Trophoblast cell (in vitro differentiated cells and primary cell): ENCODE data around the gene ATP5PF.

ENCODE experiments used
- DNase-seq, 2 donors: peaks; one replicate each; pipeline ENCODE4 v3.0.0-alpha.2; 2016
- H2AFZ ChIP-seq: 2 replicates; pipeline ENCODE4 v1.6.1; 2013; ENCODE audit warnings: low read length, moderate library complexity, mild to moderate bottlenecking; ENCODE audit not compliant: insufficient read depth, poor library complexity
- H2AK5ac ChIP-seq: 2 replicates; pipeline ENCODE4 v1.6.1; 2013; ENCODE audit warnings: mild to moderate bottlenecking, low read length
- H2BK120ac ChIP-seq: 2 replicates; pipeline ENCODE4 v1.6.1; 2013; ENCODE audit warnings: low read length, mild to moderate bottlenecking, moderate library complexity; ENCODE audit not compliant: insufficient read depth, poor library complexity
- H2BK12ac ChIP-seq: 2 replicates; pipeline ENCODE4 v1.6.1; 2013; ENCODE audit warnings: mild to moderate bottlenecking, low read length, moderate library complexity
- H2BK5ac ChIP-seq: 2 replicates; pipeline ENCODE4 v1.6.1; 2013; ENCODE audit warnings: low read length, low read depth, moderate library complexity, mild to moderate bottlenecking; ENCODE audit not compliant: poor library complexity
- H3K14ac ChIP-seq: 2 replicates; pipeline ENCODE4 v1.6.1; 2013; ENCODE audit warnings: mild to moderate bottlenecking, low read length
- H3K18ac ChIP-seq: 2 replicates; pipeline ENCODE4 v1.6.1; 2013; ENCODE audit warnings: mild to moderate bottlenecking, low read length
- H3K23ac ChIP-seq: 2 replicates; pipeline ENCODE4 v1.6.1; 2013; ENCODE audit warnings: low read length
- H3K27ac ChIP-seq: 2 replicates; pipeline ENCODE4 v1.5.1; 2013; ENCODE audit warnings: low read depth, mild to moderate bottlenecking, inconsistent platforms, low read length, moderate library complexity
- H3K27me3 ChIP-seq: 2 replicates; pipeline ENCODE4 v1.6.1; 2013; ENCODE audit warnings: inconsistent platforms, mild to moderate bottlenecking, low read length, moderate library complexity; ENCODE audit not compliant: insufficient read depth
- H3K36me3 ChIP-seq, 2 experiments: 1 replicate in 1 of 2; 2 replicates in 1 of 2; pipeline ENCODE4 v1.6.1; 2013; ENCODE audit warnings: low read length in 2 of 2, mild to moderate bottlenecking in 2 of 2, moderate library complexity in 1 of 2; ENCODE audit not compliant: insufficient read depth in 2 of 2, control insufficient read depth in 1 of 2
- H3K4ac ChIP-seq: 2 replicates; pipeline ENCODE4 v1.6.1; 2013; ENCODE audit warnings: low read depth, mild to moderate bottlenecking, low read length, moderate library complexity
- H3K4me1 ChIP-seq, 2 experiments: 1 replicate in 1 of 2; 2 replicates in 1 of 2; pipeline ENCODE4 v1.6.1; 2013; ENCODE audit warnings: low read length in 2 of 2, mild to moderate bottlenecking in 2 of 2, moderate library complexity in 1 of 2; ENCODE audit not compliant: insufficient read depth in 2 of 2, control insufficient read depth in 1 of 2
- H3K4me2 ChIP-seq: 2 replicates; pipeline ENCODE4 v1.6.1; 2013; ENCODE audit warnings: inconsistent platforms, mild to moderate bottlenecking, low read length, moderate library complexity
- H3K4me3 ChIP-seq: 2 replicates; pipeline ENCODE4 v1.5.1; 2013; ENCODE audit warnings: mild to moderate bottlenecking, low read depth, low read length, inconsistent platforms
- H3K79me1 ChIP-seq: one replicate; pipeline ENCODE4 v1.6.1; 2013; ENCODE audit warnings: low read length
- H3K79me2 ChIP-seq: 2 replicates; pipeline ENCODE4 v1.6.1; 2013; ENCODE audit warnings: low read length, mild to moderate bottlenecking; ENCODE audit not compliant: control insufficient read depth, insufficient read depth, poor library complexity
- H3K9ac ChIP-seq: 2 replicates; pipeline ENCODE4 v1.6.1; 2013; ENCODE audit warnings: mild to moderate bottlenecking, low read length
- H3K9me3 ChIP-seq: 2 replicates; pipeline ENCODE4 v1.6.1; 2013; ENCODE audit warnings: low read depth, mild to moderate bottlenecking, control low read depth, inconsistent platforms, low read length; ENCODE audit not compliant: insufficient read depth
- H4K12ac ChIP-seq: 2 replicates; pipeline ENCODE4 v1.6.1; 2013; ENCODE audit warnings: low read depth, mild to moderate bottlenecking, low read length, moderate library complexity
- H4K8ac ChIP-seq: 2 replicates; pipeline ENCODE4 v1.6.1; 2013; ENCODE audit warnings: low read depth, mild to moderate bottlenecking, low read length, moderate library complexity
- H4K91ac ChIP-seq: one replicate; pipeline ENCODE4 v1.6.1; 2013; ENCODE audit warnings: low read depth, mild to moderate bottlenecking, low read length, moderate library complexity
- WGBS: extraction: QIAGEN DNeasy Blood & Tissue Kit; methylation state at CpG from one replicate; pipeline ENCODE4 v1.1.7; 2013; ENCODE audit warnings: missing lambda C conversion rate; ENCODE audit not compliant: insufficient read length, insufficient coverage; ENCODE audit errors: extremely low coverage; 5-methylcytosine and 5-hydroxymethylcytosine counted together

ATP5PF gene

GRCh38 chr21:25710550-25710949 lies 24.2 kb downstream of the ATP5PF start:
- no CpG with 5 or more reads among the region's 5 CpGs for WGBS
- Histone ChIP-seq H3K4me2 (no peak overlapping the region), H3K18ac (no peak overlapping the region)

GRCh38 chr21:25709684-25710265 lies 24.9 kb downstream of the ATP5PF start:
- no peak overlapping the region for H4K91ac ChIP-seq
- no peak for DNase-seq
- H4K8ac ChIP-seq: no peak overlapping the region
- no peak overlapping the region for H2AK5ac ChIP-seq
- H2BK120ac ChIP-seq: no peak overlapping the region
- H3K4me3 ChIP-seq: no peak overlapping the region
- H3K23ac ChIP-seq: no peak overlapping the region
- no peak overlapping the region for H2AFZ ChIP-seq
- H3K27ac ChIP-seq: no peak overlapping the region
- H3K9me3 ChIP-seq: no peaks in the 10 kb centered on the region
- H3K4me2 ChIP-seq: no peak overlapping the region
- no CpG with 5 or more reads among the region's 5 CpGs for WGBS
- no peak overlapping the region for H2BK5ac ChIP-seq
- no peak overlapping the region for H3K14ac ChIP-seq
- no peaks in the 10 kb centered on the region for H3K27me3 ChIP-seq
- no peak overlapping the region for H3K4ac ChIP-seq
- H4K12ac ChIP-seq: no peak overlapping the region
- no peaks in the 10 kb centered on the region for H3K36me3 ChIP-seq
- no peak overlapping the region for H2BK12ac ChIP-seq
- H3K79me1 ChIP-seq: no peaks in the 10 kb centered on the region
- H3K79me2 ChIP-seq: no peaks in the 10 kb centered on the region
- H3K9ac ChIP-seq: no peak overlapping the region
- no peak overlapping the region for H3K18ac ChIP-seq
- H3K4me1 ChIP-seq: no peaks in the 10 kb centered on the region

More at GRCh38 chr21:25710550-25710949, 24.2 kb downstream of the ATP5PF start:
- Histone ChIP-seq H3K27ac (no peak overlapping the region), H3K4ac (no peak overlapping the region), H3K79me1 (no peaks in the 10 kb centered on the region), H3K9me3 (no peaks in the 10 kb centered on the region), H3K36me3 (no peaks in the 10 kb centered on the region), H3K9ac (no peak overlapping the region), H2BK12ac (no peak overlapping the region), H3K23ac (no peak overlapping the region), H3K4me1 (no peaks in the 10 kb centered on the region), H4K12ac (no peak overlapping the region), H3K14ac (no peak overlapping the region), H3K27me3 (no peaks in the 10 kb centered on the region), H2BK5ac (no peak overlapping the region), H2AFZ (no peak overlapping the region), H3K4me3 (no peak overlapping the region), H4K8ac (no peak overlapping the region), H2BK120ac (no peak overlapping the region), H2AK5ac (no peak overlapping the region), H4K91ac (no peak overlapping the region), H3K79me2 (no peaks in the 10 kb centered on the region)
- no peak for DNase-seq

DNA sequence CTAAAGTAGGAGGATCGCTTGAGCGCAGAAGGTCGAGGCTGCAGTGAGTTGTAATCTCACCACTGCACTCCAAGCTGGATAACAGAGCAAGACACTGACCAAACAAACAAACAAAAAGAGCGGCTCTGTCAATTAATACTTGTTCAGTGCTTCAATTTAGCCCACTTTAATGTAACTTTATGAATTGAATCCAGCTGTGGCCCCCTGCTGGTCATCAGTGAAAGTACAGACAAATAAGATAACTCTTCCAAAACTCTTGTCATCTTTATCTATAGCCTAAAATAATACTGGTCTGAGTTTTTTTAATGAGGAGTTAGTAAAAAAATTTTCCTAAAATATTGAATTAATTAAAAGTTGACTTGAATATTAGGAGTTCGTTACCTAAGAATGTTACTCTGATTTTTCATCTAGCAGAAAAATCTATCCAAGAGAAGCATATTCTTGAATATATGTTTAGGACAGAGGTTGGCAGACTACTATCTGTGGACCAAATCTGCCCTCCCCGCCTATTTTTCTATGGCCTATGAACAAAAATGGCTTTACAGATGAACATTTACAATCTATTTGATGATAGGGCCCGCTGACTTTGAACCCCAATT lies 26.1 kb downstream of the ATP5PF start:
- Histone ChIP-seq H4K8ac (no peak overlapping the region), H4K12ac (no peak overlapping the region), H3K9ac (no peak overlapping the region), H3K18ac (no peak overlapping the region), H3K4me3 (no peak overlapping the region), H3K4me1 (no peaks in the 10 kb centered on the region), H3K79me2 (no peaks in the 10 kb centered on the region), H2BK12ac (no peak overlapping the region), H3K79me1 (no peaks in the 10 kb centered on the region), H2BK5ac (no peak overlapping the region), H3K27me3 (no peaks in the 10 kb centered on the region), H3K36me3 (no peaks in the 10 kb centered on the region), H2BK120ac (no peak overlapping the region), H3K23ac (no peak overlapping the region), H4K91ac (no peak overlapping the region), H3K27ac (no peak overlapping the region), H3K4ac (no peak overlapping the region), H3K14ac (no peak overlapping the region), H2AFZ (no peak overlapping the region), H3K4me2 (no peak overlapping the region), H2AK5ac (no peak overlapping the region), H3K9me3 (no peaks in the 10 kb centered on the region)
- peak; percentile 29 to 72 for DNase-seq
- WGBS: no CpG with 5 or more reads among the region's 7 CpGs

DNA sequence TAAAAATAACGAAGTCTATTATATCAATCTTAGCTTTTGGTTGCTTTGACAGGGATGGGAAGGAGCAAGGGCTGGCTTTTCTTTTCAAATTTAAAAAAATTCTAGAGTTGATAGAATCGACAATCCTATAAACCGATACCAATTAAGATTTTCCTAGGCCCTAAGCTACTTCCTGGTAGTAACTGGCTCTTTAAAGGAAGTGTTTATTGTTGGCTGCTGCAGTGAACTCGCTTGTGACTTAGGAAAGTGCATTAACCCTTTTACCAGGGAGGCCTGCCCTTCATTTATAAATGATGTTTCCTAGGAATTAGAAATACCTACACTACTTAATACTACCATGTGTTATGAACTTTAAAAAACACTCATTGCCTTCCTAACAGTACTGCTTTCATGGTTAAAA lies 33.2 kb downstream of the ATP5PF start:
- Histone ChIP-seq H2BK5ac (no peak overlapping the region), H3K27me3 (no peaks in the 10 kb centered on the region), H3K79me2 (no peaks in the 10 kb centered on the region), H3K4me1 (no peaks in the 10 kb centered on the region), H3K14ac (no peak overlapping the region), H4K12ac (no peak overlapping the region), H3K4ac (no peak overlapping the region), H2AK5ac (no peak overlapping the region), H3K9ac (no peak overlapping the region), H2BK12ac (no peak overlapping the region), H4K8ac (no peak overlapping the region), H3K36me3 (no peaks in the 10 kb centered on the region), H3K23ac (no peak overlapping the region), H3K79me1 (no peaks in the 10 kb centered on the region), H2BK120ac (no peak overlapping the region), H3K4me3 (no peak overlapping the region), H4K91ac (no peak overlapping the region), H3K9me3 (no peaks in the 10 kb centered on the region), H3K4me2 (no peak overlapping the region), H2AFZ (no peak overlapping the region), H3K27ac (no peak overlapping the region), H3K18ac (no peak overlapping the region)
- no peak for DNase-seq
- WGBS: no CpG with 5 or more reads among the region's 4 CpGs
